PC-3 (cell line): ENCODE results near the gene PPM1F. TPM values are rescaled to one million over a fixed set of nuclear protein-coding genes. Genes with fewer than 3 reads are reported as not detected.

ENCODE experiments used
- ATAC-seq: fragments of 200-7000 bp; cut with Tn5 transposase; 2 replicates; pipeline ENCODE4 v1.9.1; 2020; ENCODE audit warnings: mild to moderate bottlenecking, moderate library complexity
- BruUV-seq: library from RNA; stranded (reverse); fragments of 400-500 nt; replicated peaks from 2 replicates; lab custom pipeline; 2021; lab: Mats Ljungman, UMichigan
- CTCF ChIA-PET: fragments of 300-600 bp; sonication (Branson Sonifier 250); formaldehyde crosslinking; loops from one replicate; lab custom pipeline; 2022; ENCODE audit warnings: antibody characterized with exemption; lab: Charles Lee
- POLR2A ChIA-PET: fragments of 300-600 bp; sonication (Branson Sonifier 250); formaldehyde crosslinking; loops from one replicate; lab custom pipeline; 2022; ENCODE audit warnings: antibody characterized with exemption; ENCODE audit not compliant: unreplicated experiment; lab: Charles Lee
- DNase-seq: peaks from one replicate; pipeline ENCODE4 v3.0.0-alpha.2; 2015
- H2AFZ ChIP-seq: fragments of 300-600 bp; sonication (generic); 2 replicates; pipeline ENCODE4 v1.6.0; 2016; ENCODE audit warnings: antibody characterized with exemption, low read length
- H3F3A ChIP-seq: fragments of 300-600 bp; sonication (generic); one replicate; pipeline ENCODE4 v1.6.0; 2017; ENCODE audit warnings: antibody characterized with exemption, low read length, control low read depth, mild to moderate bottlenecking; ENCODE audit not compliant: unreplicated experiment
- H3K27ac ChIP-seq: fragments of 300-600 bp; sonication (generic); 2 replicates; pipeline ENCODE4 v1.5.1; 2016; ENCODE audit warnings: mild to moderate bottlenecking, low read length
- H3K27me3 ChIP-seq: fragments of 300-600 bp; sonication (generic); 2 replicates; pipeline ENCODE4 v1.6.1; 2016; ENCODE audit warnings: low read length, mixed read lengths
- H3K36me3 ChIP-seq: fragments of 300-600 bp; sonication (generic); 2 replicates; pipeline ENCODE4 v1.6.1; 2016; ENCODE audit warnings: low read depth, mixed run types, low read length, mixed read lengths
- H3K4me1 ChIP-seq: fragments of 300-600 bp; sonication (generic); 2 replicates; pipeline ENCODE4 v1.5.1; 2016; ENCODE audit warnings: low read length; ENCODE audit not compliant: insufficient read depth
- H3K4me2 ChIP-seq: fragments of 300-600 bp; sonication (generic); 2 replicates; pipeline ENCODE4 v1.6.0; 2016; ENCODE audit warnings: low read length
- H3K4me3 ChIP-seq: fragments of 300-600 bp; sonication (generic); 2 replicates; pipeline ENCODE4 v1.5.1; 2016; ENCODE audit warnings: mild to moderate bottlenecking, low read length, mixed read lengths
- H3K79me2 ChIP-seq: fragments of 300-600 bp; sonication (generic); 2 replicates; pipeline ENCODE4 v1.6.1; 2017; ENCODE audit warnings: low read length, mixed read lengths
- H3K9ac ChIP-seq: fragments of 300-600 bp; sonication (generic); 2 replicates; pipeline ENCODE4 v1.6.0; 2016; ENCODE audit warnings: mild to moderate bottlenecking, low read length
- H3K9me2 ChIP-seq: fragments of 300-600 bp; sonication (generic); replicated peaks from 2 replicates; pipeline ENCODE4 v1.6.1; 2016; ENCODE audit warnings: mixed run types, low read length, mixed read lengths
- H3K9me3 ChIP-seq: fragments of 300-600 bp; sonication (generic); 2 replicates; pipeline ENCODE4 v1.6.1; 2016; ENCODE audit warnings: low read length, mixed read lengths
- H4K20me1 ChIP-seq: fragments of 300-600 bp; sonication (generic); 2 replicates; pipeline ENCODE4 v1.6.1; 2016; ENCODE audit warnings: low read length, mixed read lengths
- EZH2 ChIP-seq: fragments of 300-600 bp; sonication (generic); IDR thresholded peaks from one replicate; pipeline ENCODE4 v1.6.1; 2017; ENCODE audit warnings: antibody characterized with exemption, mild to moderate bottlenecking, low read length; ENCODE audit not compliant: unreplicated experiment
- EZH2phosphoT487 ChIP-seq: fragments of 300-600 bp; sonication (generic); IDR thresholded peaks from 2 replicates; pipeline ENCODE4 v1.6.1; 2018; ENCODE audit warnings: mild to moderate bottlenecking, antibody characterized with exemption, low read length, borderline replicate concordance
- intact Hi-C: fragments of 100-400 bp; cut with micrococcal nuclease; formaldehyde crosslinking; loops from 2 replicates; pipeline ENCODE4 v1.9.0; 2023
- total RNA-seq: library from RNA; depleted of rRNA; stranded (reverse); fragments of >200 nt; gene quantifications from 2 replicates; pipeline ENCODE4 v1.2.3, GENCODE V29; 2014
- TF ChIP-seq, protein P1 (sequence below): fragments of 300-600 bp; sonication (generic); conservative IDR thresholded peaks from 2 replicates; pipeline ENCODE4 v1.5.1; 2017; ENCODE audit warnings: antibody characterized with exemption, low read depth, mild to moderate bottlenecking, low read length

Gene PPM1F
- total RNA-seq, 1 experiment from 2014 or later, result 40.4 TPM

DNA sequence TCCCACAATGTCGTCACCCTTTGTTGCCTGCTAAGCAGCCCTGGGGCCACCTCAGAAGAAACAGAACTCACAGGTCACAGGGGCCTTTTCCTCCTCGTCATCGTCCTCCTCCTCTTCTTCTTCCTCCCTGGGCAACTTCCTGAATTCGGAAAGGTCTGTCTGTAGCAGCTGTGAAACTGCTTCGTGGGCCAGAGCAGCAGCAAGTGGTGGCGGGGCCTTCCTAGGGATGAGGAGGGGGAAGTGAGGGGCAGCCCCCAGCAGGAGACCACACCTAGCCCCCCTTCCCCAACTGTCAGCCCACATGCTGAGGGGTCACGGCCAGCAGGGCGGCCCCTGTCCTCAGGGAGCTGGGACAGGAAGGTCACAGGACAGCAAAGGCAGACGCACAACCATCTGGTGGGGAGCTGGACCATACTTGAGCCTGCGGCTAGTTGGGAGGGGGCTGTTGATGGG, 13.2 kb downstream of the PPM1F start:
- ATAC-seq (no peak), DNase-seq (no peak)
- H3K4me3 ChIP-seq, result no peak overlapping the region
- POLR2A ChIA-PET, result no interaction called here
- no peaks in the 10 kb centered on the region for H3K9me2 ChIP-seq
- no peaks in the 10 kb centered on the region for H3K27me3 ChIP-seq
- BruUV-seq, result no TSS peak
- H3K4me1 ChIP-seq, result peaks cover 37% of the 10 kb centered on the region
- intact Hi-C loops, result loop anchor here (2.0 to 5.0 kb wide), 2 partner anchors 13 to 167 kb away; partner anchors contain the start of gene PPM1F
- no peak overlapping the region for H3K27ac ChIP-seq
- H3K79me2 ChIP-seq, result 0 out of 2 replicates have a peak, but pooled peaks cover 15% of the 10 kb centered on the region
- no peak for TF ChIP-seq EZH2phosphoT487
- TF ChIP-seq, protein P1, sequence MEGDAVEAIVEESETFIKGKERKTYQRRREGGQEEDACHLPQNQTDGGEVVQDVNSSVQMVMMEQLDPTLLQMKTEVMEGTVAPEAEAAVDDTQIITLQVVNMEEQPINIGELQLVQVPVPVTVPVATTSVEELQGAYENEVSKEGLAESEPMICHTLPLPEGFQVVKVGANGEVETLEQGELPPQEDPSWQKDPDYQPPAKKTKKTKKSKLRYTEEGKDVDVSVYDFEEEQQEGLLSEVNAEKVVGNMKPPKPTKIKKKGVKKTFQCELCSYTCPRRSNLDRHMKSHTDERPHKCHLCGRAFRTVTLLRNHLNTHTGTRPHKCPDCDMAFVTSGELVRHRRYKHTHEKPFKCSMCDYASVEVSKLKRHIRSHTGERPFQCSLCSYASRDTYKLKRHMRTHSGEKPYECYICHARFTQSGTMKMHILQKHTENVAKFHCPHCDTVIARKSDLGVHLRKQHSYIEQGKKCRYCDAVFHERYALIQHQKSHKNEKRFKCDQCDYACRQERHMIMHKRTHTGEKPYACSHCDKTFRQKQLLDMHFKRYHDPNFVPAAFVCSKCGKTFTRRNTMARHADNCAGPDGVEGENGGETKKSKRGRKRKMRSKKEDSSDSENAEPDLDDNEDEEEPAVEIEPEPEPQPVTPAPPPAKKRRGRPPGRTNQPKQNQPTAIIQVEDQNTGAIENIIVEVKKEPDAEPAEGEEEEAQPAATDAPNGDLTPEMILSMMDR, result no peak
- no peak for TF ChIP-seq EZH2
- H3K9ac ChIP-seq, result no peak overlapping the region
- H3K4me2 ChIP-seq, result no peak overlapping the region
- CTCF ChIA-PET, result no interaction called here
- H3K9me3 ChIP-seq, result no peaks in the 10 kb centered on the region
- peaks cover 7% of the 10 kb centered on the region for H3F3A ChIP-seq
- no peaks in the 10 kb centered on the region for H4K20me1 ChIP-seq
- H3K36me3 ChIP-seq, result peaks cover 9% of the 10 kb centered on the region; the same call in 1 of the 2 replicates
- no peak overlapping the region for H2AFZ ChIP-seq

GRCh38 chr22:21938906-21939305, 13.7 kb downstream of the PPM1F start:
- Histone ChIP-seq H3K9me2 (no peaks in the 10 kb centered on the region), H3K9me3 (no peaks in the 10 kb centered on the region), H3K79me2 (0 out of 2 replicates have a peak, but pooled peaks cover 15% of the 10 kb centered on the region), H4K20me1 (no peaks in the 10 kb centered on the region), H3K36me3 (peaks cover 9% of the 10 kb centered on the region; the same call in 1 of the 2 replicates), H2AFZ (no peak overlapping the region), H3K4me3 (no peak overlapping the region), H3K9ac (no peak overlapping the region; the same call in 1 of the 2 replicates), H3K27ac (peak overlapping the region; percentile 93; the same call in 1 of the 2 replicates), H3F3A (peaks cover 7% of the 10 kb centered on the region), H3K4me1 (peaks cover 37% of the 10 kb centered on the region), H3K27me3 (no peaks in the 10 kb centered on the region), H3K4me2 (peak overlapping the region; percentile 92)
- no peak for TF ChIP-seq EZH2phosphoT487
- TF ChIP-seq, protein P1, result no peak
- ATAC-seq (no peak), DNase-seq (no peak)
- CTCF ChIA-PET, result interaction anchor here (2.5 kb wide), 1 partner anchor 14 kb away, joined by 10 read pairs; the partner anchor contains the start of gene PPM1F
- POLR2A ChIA-PET, result no interaction called here
- intact Hi-C loops, result loop anchor here (1.0 to 5.0 kb wide), 3 partner anchors 14 to 226 kb away; partner anchors contain the start of gene PPM1F
- no TSS peak for BruUV-seq
